GM23248 (cell line): ENCODE results near the gene KDM8. TPM values are rescaled to one million over a fixed set of nuclear protein-coding genes. Genes with fewer than 3 reads are reported as not detected.

ENCODE experiments used
- DNase-seq: peaks from one replicate; pipeline ENCODE4 v3.0.0-alpha.2; 2015
- H2AFZ ChIP-seq: fragments of 200-600 bp; sonication (generic); 2 replicates; pipeline ENCODE4 v1.6.1; 2016; ENCODE audit warnings: antibody characterized with exemption
- H3F3A ChIP-seq: fragments of 200-600 bp; sonication (generic); 2 replicates; pipeline ENCODE4 v1.6.1; 2016; ENCODE audit warnings: mild to moderate bottlenecking, antibody characterized with exemption, mixed run types; ENCODE audit not compliant: insufficient read depth
- H3K27ac ChIP-seq: fragments of 200-600 bp; sonication (generic); 2 replicates; pipeline ENCODE4 v1.5.1; 2016; ENCODE audit warnings: mild to moderate bottlenecking
- H3K27me3 ChIP-seq: fragments of 200-600 bp; sonication (generic); replicated peaks from 2 replicates; pipeline ENCODE4 v1.6.1; 2016; ENCODE audit warnings: mild to moderate bottlenecking; ENCODE audit not compliant: insufficient read depth
- H3K36me3 ChIP-seq: fragments of 200-600 bp; sonication (generic); 2 replicates; pipeline ENCODE4 v1.6.1; 2016; ENCODE audit warnings: low read depth, mild to moderate bottlenecking
- H3K4me1 ChIP-seq: fragments of 200-600 bp; sonication (generic); 2 replicates; pipeline ENCODE4 v1.6.1; 2016; ENCODE audit warnings: mild to moderate bottlenecking; ENCODE audit not compliant: insufficient read depth
- H3K4me2 ChIP-seq: fragments of 200-600 bp; sonication (generic); one replicate; pipeline ENCODE4 v1.6.1; 2016; ENCODE audit warnings: mild to moderate bottlenecking; ENCODE audit not compliant: unreplicated experiment
- H3K4me3 ChIP-seq: fragments of 200-600 bp; sonication (generic); 2 replicates; pipeline ENCODE4 v1.5.1; 2016; ENCODE audit warnings: mild to moderate bottlenecking
- H3K79me2 ChIP-seq: fragments of 200-600 bp; sonication (generic); 2 replicates; pipeline ENCODE4 v1.6.1; 2016; ENCODE audit warnings: mild to moderate bottlenecking; ENCODE audit not compliant: insufficient read depth
- H3K9ac ChIP-seq: fragments of 200-600 bp; sonication (generic); 2 replicates; pipeline ENCODE4 v1.6.1; 2016; ENCODE audit warnings: mild to moderate bottlenecking
- H3K9me2 ChIP-seq: fragments of 200-600 bp; sonication (generic); 2 replicates; pipeline ENCODE4 v1.6.1; 2016; ENCODE audit warnings: mixed run types, mild to moderate bottlenecking, moderate library complexity; ENCODE audit not compliant: insufficient read depth
- H3K9me3 ChIP-seq: fragments of 200-600 bp; sonication (generic); one replicate; pipeline ENCODE4 v1.6.1; 2017; ENCODE audit warnings: low read depth
- H4K20me1 ChIP-seq: fragments of 200-600 bp; sonication (generic); 2 replicates; pipeline ENCODE4 v1.6.0; 2016; ENCODE audit not compliant: insufficient read depth
- EZH2 ChIP-seq: fragments of 200-600 bp; sonication (generic); IDR thresholded peaks from 2 replicates; pipeline ENCODE4 v1.6.1; 2018; ENCODE audit warnings: antibody characterized with exemption, mild to moderate bottlenecking; ENCODE audit not compliant: insufficient read depth, poor library complexity, severe bottlenecking
- EZH2phosphoT487 ChIP-seq: fragments of 200-600 bp; sonication (generic); IDR thresholded peaks from 2 replicates; pipeline ENCODE4 v1.6.1; 2018; ENCODE audit warnings: antibody characterized with exemption, moderate library complexity, mild to moderate bottlenecking, low read depth; ENCODE audit not compliant: insufficient read depth
- WGBS, 2 experiments: methylation state at CpG; one replicate each; pipeline ENCODE4 v1.1.6; 2015 to 2017; ENCODE audit warnings: low lambda C conversion rate in 2 of 2, low coverage in 1 of 2; ENCODE audit errors: missing lambda C conversion rate in 2 of 2; 5-methylcytosine and 5-hydroxymethylcytosine counted together
- in situ Hi-C: fragments of 300-500 bp; cut with MboI; formaldehyde crosslinking; loops from 2 replicates; pipeline ENCODE4 v1.15.0; 2020
- polyA plus RNA-seq: library from polyadenylated mRNA; unstranded; fragments of >200 nt; fragmentation: Nextera tagmentation; extraction: Ambion mirVana; gene quantifications from 2 replicates; pipeline ENCODE4 v1.2.1, GENCODE V29; 2016
- total RNA-seq: library from RNA; depleted of rRNA; stranded (reverse); fragments of >200 nt; shearing (Covaris generic); gene quantifications from 2 replicates; pipeline ENCODE4 v1.2.3, GENCODE V29; 2014

The KDM8 gene
- total and polyA plus RNA-seq, 2 experiments from 2014 or later = 2.5 to 3.5 TPM

GRCh38 chr16:27191352-27191924 is 11.9 kb upstream of the KDM8 start:
- H3K4me2 ChIP-seq = no peak overlapping the region
- TF ChIP-seq EZH2phosphoT487 = no peak
- H3F3A ChIP-seq = no peaks in the 10 kb centered on the region
- H3K4me1 ChIP-seq = no peaks in the 10 kb centered on the region
- no peaks in the 10 kb centered on the region for H3K9me2 ChIP-seq
- no peak overlapping the region for H3K27ac ChIP-seq
- H3K79me2 ChIP-seq = no peaks in the 10 kb centered on the region
- in situ Hi-C loops = no loop called here
- no peaks in the 10 kb centered on the region for H3K9me3 ChIP-seq
- no peak overlapping the region for H3K4me3 ChIP-seq
- H2AFZ ChIP-seq = no peak overlapping the region
- 0 out of 2 replicates have a peak, but pooled peaks cover 7% of the 10 kb centered on the region for H3K27me3 ChIP-seq
- 57 to 58% methylated on average over 7 of the region's 7 CpGs for WGBS, 2 experiments
- H3K9ac ChIP-seq = no peak overlapping the region
- no peaks in the 10 kb centered on the region for H4K20me1 ChIP-seq
- no peak for DNase-seq
- H3K36me3 ChIP-seq = no peaks in the 10 kb centered on the region

GRCh38 chr16:27193300-27193990 is 9.9 kb upstream of the KDM8 start:
- no peaks in the 10 kb centered on the region for H3K36me3 ChIP-seq
- peak; percentile 20 for DNase-seq
- H3K4me3 ChIP-seq = no peak overlapping the region
- no peak overlapping the region for H3K27ac ChIP-seq
- no peaks in the 10 kb centered on the region for H4K20me1 ChIP-seq
- no peaks in the 10 kb centered on the region for H3K4me1 ChIP-seq
- H3K79me2 ChIP-seq = no peaks in the 10 kb centered on the region
- H2AFZ ChIP-seq = no peak overlapping the region
- in situ Hi-C loops = no loop called here
- no peaks in the 10 kb centered on the region for H3F3A ChIP-seq
- H3K9ac ChIP-seq = no peak overlapping the region
- peaks cover 7% of the 10 kb centered on the region; the same call in 1 of the 2 replicates for H3K27me3 ChIP-seq
- no peaks in the 10 kb centered on the region for H3K9me3 ChIP-seq
- H3K9me2 ChIP-seq = no peaks in the 10 kb centered on the region
- no peak overlapping the region for H3K4me2 ChIP-seq
- TF ChIP-seq EZH2phosphoT487 (no peak), EZH2 (no peak)
- 66% methylated on average over 6 of the region's 6 CpGs for WGBS, 2 experiments

GRCh38 chr16:27195076-27195741 is 8.1 kb upstream of the KDM8 start:
- Histone ChIP-seq H4K20me1 (no peaks in the 10 kb centered on the region), H3K4me3 (no peak overlapping the region), H2AFZ (no peak overlapping the region), H3K4me2 (no peak overlapping the region), H3K27me3 (no peaks in the 10 kb centered on the region; the same call in 1 of the 2 replicates), H3K9ac (no peak overlapping the region), H3K27ac (no peak overlapping the region), H3F3A (no peaks in the 10 kb centered on the region), H3K36me3 (no peaks in the 10 kb centered on the region), H3K9me3 (no peaks in the 10 kb centered on the region), H3K79me2 (no peaks in the 10 kb centered on the region), H3K4me1 (no peaks in the 10 kb centered on the region), H3K9me2 (no peaks in the 10 kb centered on the region)
- no peak for DNase-seq
- WGBS, 2 experiments = 49 to 53% methylated on average over 6 of the region's 6 CpGs
- in situ Hi-C loops = no loop called here
- TF ChIP-seq EZH2 (no peak), EZH2phosphoT487 (no peak)

GRCh38 chr16:27195941-27196595 is 7.3 kb upstream of the KDM8 start:
- H3K4me1 ChIP-seq = no peaks in the 10 kb centered on the region
- no peaks in the 10 kb centered on the region for H3K79me2 ChIP-seq
- no peak overlapping the region for H3K4me3 ChIP-seq
- no peaks in the 10 kb centered on the region; the same call in 1 of the 2 replicates for H3K27me3 ChIP-seq
- TF ChIP-seq EZH2phosphoT487 (no peak), EZH2 (no peak)
- no peak overlapping the region for H3K9ac ChIP-seq
- H3K4me2 ChIP-seq = no peak overlapping the region
- H3F3A ChIP-seq = no peaks in the 10 kb centered on the region
- H3K9me2 ChIP-seq = no peaks in the 10 kb centered on the region
- no peaks in the 10 kb centered on the region for H3K9me3 ChIP-seq
- no peak overlapping the region for H3K27ac ChIP-seq
- no peak for DNase-seq
- no peaks in the 10 kb centered on the region for H4K20me1 ChIP-seq
- 76 to 79% methylated on average over 9 of the region's 9 CpGs for WGBS, 2 experiments
- H3K36me3 ChIP-seq = no peaks in the 10 kb centered on the region
- H2AFZ ChIP-seq = no peak overlapping the region
- in situ Hi-C loops = no loop called here
